ENCODE data around the gene AQP12A. TPM values are rescaled to one million over a fixed set of nuclear protein-coding genes. Genes with fewer than 3 reads are reported as not detected.

Gene AQP12A
- total RNA-seq, 1 donor from 2014 or later: not detected

DNA sequence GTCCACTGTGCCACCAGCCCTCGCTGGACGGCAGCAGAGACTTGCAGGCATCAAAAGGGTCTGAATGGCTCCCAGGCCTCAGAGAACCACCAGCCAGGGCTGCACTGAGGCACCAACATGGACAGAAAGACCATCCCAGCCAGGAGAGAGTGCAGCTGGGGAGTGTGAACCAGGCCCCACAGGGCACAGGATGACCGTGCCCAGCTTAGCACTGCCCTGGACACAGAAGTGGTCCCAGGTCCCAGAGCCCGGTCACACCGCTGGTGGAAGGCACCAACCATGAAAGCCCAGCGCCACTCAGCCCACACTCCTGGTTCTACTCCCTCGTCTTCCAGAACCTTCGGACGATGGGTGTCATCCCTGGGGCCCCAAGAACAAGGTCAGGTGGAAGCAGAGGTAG lies 20.5 kb downstream of the AQP12A start:
- H3K9me3 Mint-ChIP-seq: no peaks in the 10 kb centered on the region
- intact Hi-C loops (cut with micrococcal nuclease): no loop called here
- H3K27me3 Mint-ChIP-seq (ENCODE audit: low read depth): peaks cover 7% of the 10 kb centered on the region
- no peak overlapping the region for H3K27ac Mint-ChIP-seq
- H3K36me3 Mint-ChIP-seq (ENCODE audit: low read depth): no peaks in the 10 kb centered on the region
- H3K4me3 Mint-ChIP-seq (ENCODE audit: low read depth): no peak overlapping the region
- DNase-seq (ENCODE audit: low spot score): no peak
- no peaks in the 10 kb centered on the region for H3K4me1 Mint-ChIP-seq (ENCODE audit: low read depth)

- no peak overlapping the region for H3K4me3 Mint-ChIP-seq (ENCODE audit: low read depth)
- no peaks in the 10 kb centered on the region for H3K36me3 Mint-ChIP-seq (ENCODE audit: low read depth)
- no peak overlapping the region for H3K27ac Mint-ChIP-seq
- H3K9me3 Mint-ChIP-seq: no peaks in the 10 kb centered on the region
- no peak for DNase-seq (ENCODE audit: low spot score)
- H3K4me1 Mint-ChIP-seq (ENCODE audit: low read depth): no peaks in the 10 kb centered on the region
- peaks cover 3% of the 10 kb centered on the region for H3K27me3 Mint-ChIP-seq (ENCODE audit: low read depth)
- intact Hi-C loops (cut with micrococcal nuclease): no loop called here
Observed at GRCh38 chr2:240713071-240713927, 21.6 kb downstream of the AQP12A start.

- no peak for DNase-seq (ENCODE audit: low spot score)
- Mint-ChIP-seq H3K27me3 (ENCODE audit: low read depth) (no peaks in the 10 kb centered on the region), H3K4me3 (ENCODE audit: low read depth) (no peak overlapping the region), H3K27ac (no peak overlapping the region), H3K9me3 (no peaks in the 10 kb centered on the region), H3K4me1 (ENCODE audit: low read depth) (no peaks in the 10 kb centered on the region), H3K36me3 (ENCODE audit: low read depth) (no peaks in the 10 kb centered on the region)
- intact Hi-C loops (cut with micrococcal nuclease): no loop called here
Observed at GRCh38 chr2:240713928-240714746, 22.5 kb downstream of the AQP12A start.

DNA sequence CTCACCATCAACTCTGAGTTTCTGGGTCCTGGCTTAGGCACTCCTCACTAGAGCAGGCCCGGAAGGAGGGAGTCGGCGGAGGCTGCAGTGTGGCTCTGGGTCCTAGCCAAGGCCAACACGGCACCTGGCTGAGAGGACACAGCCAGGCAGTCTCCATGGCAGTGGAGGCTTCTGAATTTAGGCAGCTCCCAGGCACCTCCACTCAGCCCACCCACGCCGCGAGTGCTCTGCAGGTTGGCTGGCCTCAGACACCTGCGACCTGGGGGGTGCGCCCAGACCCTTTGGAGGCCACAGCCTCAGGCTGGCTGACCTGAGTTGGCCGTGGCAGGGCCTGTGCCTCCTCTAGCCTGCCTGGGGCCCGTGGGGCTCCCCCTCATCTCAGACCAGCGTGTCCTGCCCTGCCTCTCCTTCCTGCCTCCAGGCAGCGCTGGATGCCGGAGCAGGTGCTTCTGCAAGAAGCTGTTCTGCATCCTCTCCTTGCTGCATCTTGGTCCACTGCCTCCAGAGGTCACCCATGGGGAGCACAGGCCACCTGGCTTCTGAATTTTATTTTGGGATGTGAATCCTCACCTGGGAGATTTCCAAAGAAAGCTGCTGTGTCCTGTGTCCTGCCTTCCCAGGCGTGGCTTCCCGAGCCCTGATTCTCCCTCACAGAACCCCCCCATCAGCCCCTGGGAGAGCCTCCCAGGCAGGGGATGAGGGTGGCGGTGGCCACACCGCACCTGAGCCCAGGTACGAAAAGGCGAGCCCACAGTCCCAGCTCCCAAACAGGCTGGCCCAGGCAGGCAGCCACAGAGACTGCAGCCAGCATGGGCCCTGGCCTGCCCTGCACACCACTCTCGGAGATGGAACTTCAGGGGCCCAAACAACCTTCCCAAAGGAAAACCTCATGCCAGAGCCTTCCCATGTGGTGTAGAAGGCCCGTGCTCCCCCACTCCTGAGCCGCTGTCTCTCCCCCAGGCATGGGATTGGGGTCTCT lies 23.4 kb downstream of the AQP12A start:
- intact Hi-C loops (cut with micrococcal nuclease): no loop called here
- no peaks in the 10 kb centered on the region for H3K4me1 Mint-ChIP-seq (ENCODE audit: low read depth)
- no peaks in the 10 kb centered on the region for H3K36me3 Mint-ChIP-seq (ENCODE audit: low read depth)
- H3K9me3 Mint-ChIP-seq: no peaks in the 10 kb centered on the region
- no peak for DNase-seq (ENCODE audit: low spot score)
- H3K4me3 Mint-ChIP-seq (ENCODE audit: low read depth): no peak overlapping the region
- no peaks in the 10 kb centered on the region for H3K27me3 Mint-ChIP-seq (ENCODE audit: low read depth)
- H3K27ac Mint-ChIP-seq: no peak overlapping the region

DNA sequence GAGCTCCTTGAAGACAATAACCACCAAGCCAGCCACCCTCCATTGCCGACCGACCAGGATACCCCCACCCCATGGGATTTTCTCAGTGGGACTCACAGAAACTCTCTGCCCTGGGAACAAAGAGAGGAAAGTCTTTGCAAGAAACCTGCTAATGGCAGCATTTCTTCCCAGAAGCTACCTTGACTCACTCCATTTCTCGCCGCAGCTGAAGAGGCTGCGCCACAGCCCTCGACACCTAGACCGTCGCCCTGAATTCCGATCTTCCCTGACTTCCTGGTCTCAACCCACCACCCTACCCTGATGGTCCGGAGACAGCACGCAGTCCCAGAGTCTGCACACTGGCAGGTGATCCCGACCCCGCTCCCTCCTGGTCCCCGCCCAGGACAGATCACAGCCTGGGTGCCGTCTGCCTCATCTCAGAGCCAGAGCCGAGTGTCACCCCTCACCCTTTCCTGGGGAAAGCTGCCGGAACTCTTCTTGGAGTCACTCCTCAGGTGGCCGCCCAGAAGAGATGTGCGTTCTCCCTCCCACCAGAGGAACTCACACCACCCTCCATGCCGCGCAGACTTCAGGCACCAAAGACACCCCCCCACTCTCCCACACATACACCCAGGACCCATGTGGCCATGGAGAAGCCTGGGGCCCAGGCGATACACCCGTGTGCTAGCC lies 24.6 kb downstream of the AQP12A start:
- Mint-ChIP-seq H3K27ac (no peak overlapping the region), H3K9me3 (no peaks in the 10 kb centered on the region)

DNA sequence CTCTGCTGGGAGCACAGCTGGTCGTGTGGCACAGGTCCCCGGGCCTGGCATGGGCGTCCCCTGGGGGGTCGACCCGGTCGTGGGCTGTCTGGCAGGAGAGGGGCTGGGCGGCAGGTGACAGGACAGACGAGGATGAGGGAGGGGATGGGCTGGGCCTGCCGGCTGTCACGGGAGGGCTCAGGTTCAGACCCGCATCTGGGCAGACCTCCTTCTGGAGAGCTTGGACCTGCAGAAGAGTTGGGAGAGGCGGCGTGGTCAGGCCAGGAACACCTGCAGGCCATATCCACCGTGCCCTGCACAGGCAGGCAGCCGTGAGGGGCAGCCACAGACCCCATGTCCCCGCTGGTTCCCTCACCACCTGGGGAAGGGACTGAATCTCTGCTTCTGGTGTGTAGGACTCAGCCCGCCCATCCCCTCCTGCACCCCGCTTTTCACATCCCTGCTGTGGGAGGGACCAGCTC lies 25.5 kb downstream of the AQP12A start:
- H3K27ac Mint-ChIP-seq: no peak overlapping the region
- no peak overlapping the region for H3K4me3 Mint-ChIP-seq (ENCODE audit: low read depth)
- no peak for DNase-seq (ENCODE audit: low spot score)
- H3K9me3 Mint-ChIP-seq: no peaks in the 10 kb centered on the region
- no peaks in the 10 kb centered on the region for H3K27me3 Mint-ChIP-seq (ENCODE audit: low read depth)
- intact Hi-C loops (cut with micrococcal nuclease): no loop called here
- no peaks in the 10 kb centered on the region for H3K36me3 Mint-ChIP-seq (ENCODE audit: low read depth)
- H3K4me1 Mint-ChIP-seq (ENCODE audit: low read depth): no peaks in the 10 kb centered on the region

More for the DNA sequence above, 24.6 kb downstream of the AQP12A start:
- DNase-seq (ENCODE audit: low spot score): no peak
- intact Hi-C loops (cut with micrococcal nuclease): no loop called here
- Mint-ChIP-seq H3K4me3 (ENCODE audit: low read depth) (no peak overlapping the region), H3K4me1 (ENCODE audit: low read depth) (no peaks in the 10 kb centered on the region), H3K36me3 (ENCODE audit: low read depth) (no peaks in the 10 kb centered on the region), H3K27me3 (ENCODE audit: low read depth) (no peaks in the 10 kb centered on the region)

DNA sequence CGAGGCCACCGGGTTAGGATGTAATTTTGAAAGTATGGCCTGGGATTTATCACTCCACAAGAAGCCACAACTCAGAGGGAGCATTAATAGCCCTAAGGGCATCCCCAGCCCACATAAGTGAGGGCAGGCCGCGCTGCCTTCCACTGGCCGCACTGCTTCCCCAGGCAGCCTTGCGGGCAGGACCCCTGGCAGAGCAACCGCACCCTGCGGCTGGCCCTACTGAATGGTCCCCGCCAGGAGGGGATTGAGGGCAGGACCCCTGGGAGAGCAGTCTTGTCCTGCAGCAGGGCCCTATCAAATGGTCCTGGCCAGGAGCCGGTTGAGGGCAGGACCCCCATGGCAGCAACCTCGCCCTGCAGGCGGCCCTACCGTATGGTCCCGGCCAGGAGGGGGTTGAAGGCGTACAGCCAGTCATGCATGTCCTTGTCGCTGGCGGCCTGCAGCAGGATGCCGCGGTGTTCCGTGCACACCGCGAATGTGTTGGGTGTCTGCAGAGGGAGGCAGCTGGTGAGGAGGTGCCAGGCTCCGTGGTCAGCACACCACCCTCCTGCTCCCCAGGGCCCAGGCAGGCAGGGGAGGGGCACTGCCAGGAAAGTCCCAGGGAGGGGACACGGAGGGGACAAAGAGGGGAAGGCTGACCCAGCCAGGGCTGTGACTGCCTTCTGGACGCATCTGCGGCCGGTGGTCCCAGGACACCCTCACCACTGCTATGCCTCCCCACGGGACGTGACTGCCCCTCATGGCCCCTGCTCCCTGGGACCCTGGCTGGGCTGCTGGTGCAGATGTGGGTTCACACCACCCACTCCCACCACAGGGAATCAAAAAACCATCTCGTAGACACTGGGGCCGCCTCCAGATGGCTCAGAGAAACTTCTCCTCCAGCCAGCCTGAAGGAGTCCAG lies 26.3 kb downstream of the AQP12A start:
- no peak for DNase-seq (ENCODE audit: low spot score)

GRCh38 chr2:240718896-240719490 lies 27.3 kb downstream of the AQP12A start:
- intact Hi-C loops (cut with micrococcal nuclease): no loop called here
- H3K4me1 Mint-ChIP-seq (ENCODE audit: low read depth): no peaks in the 10 kb centered on the region
- DNase-seq (ENCODE audit: low spot score): no peak
- no peaks in the 10 kb centered on the region for H3K36me3 Mint-ChIP-seq (ENCODE audit: low read depth)
- H3K27me3 Mint-ChIP-seq (ENCODE audit: low read depth): no peaks in the 10 kb centered on the region
- no peak overlapping the region for H3K4me3 Mint-ChIP-seq (ENCODE audit: low read depth)
- no peak overlapping the region for H3K27ac Mint-ChIP-seq
- no peaks in the 10 kb centered on the region for H3K9me3 Mint-ChIP-seq

More for the DNA sequence above, 26.3 kb downstream of the AQP12A start:
- Mint-ChIP-seq H3K36me3 (ENCODE audit: low read depth) (no peaks in the 10 kb centered on the region), H3K4me1 (ENCODE audit: low read depth) (no peaks in the 10 kb centered on the region), H3K27ac (no peak overlapping the region), H3K27me3 (ENCODE audit: low read depth) (no peaks in the 10 kb centered on the region), H3K9me3 (no peaks in the 10 kb centered on the region), H3K4me3 (ENCODE audit: low read depth) (no peak overlapping the region)
- intact Hi-C loops (cut with micrococcal nuclease): no loop called here

DNA sequence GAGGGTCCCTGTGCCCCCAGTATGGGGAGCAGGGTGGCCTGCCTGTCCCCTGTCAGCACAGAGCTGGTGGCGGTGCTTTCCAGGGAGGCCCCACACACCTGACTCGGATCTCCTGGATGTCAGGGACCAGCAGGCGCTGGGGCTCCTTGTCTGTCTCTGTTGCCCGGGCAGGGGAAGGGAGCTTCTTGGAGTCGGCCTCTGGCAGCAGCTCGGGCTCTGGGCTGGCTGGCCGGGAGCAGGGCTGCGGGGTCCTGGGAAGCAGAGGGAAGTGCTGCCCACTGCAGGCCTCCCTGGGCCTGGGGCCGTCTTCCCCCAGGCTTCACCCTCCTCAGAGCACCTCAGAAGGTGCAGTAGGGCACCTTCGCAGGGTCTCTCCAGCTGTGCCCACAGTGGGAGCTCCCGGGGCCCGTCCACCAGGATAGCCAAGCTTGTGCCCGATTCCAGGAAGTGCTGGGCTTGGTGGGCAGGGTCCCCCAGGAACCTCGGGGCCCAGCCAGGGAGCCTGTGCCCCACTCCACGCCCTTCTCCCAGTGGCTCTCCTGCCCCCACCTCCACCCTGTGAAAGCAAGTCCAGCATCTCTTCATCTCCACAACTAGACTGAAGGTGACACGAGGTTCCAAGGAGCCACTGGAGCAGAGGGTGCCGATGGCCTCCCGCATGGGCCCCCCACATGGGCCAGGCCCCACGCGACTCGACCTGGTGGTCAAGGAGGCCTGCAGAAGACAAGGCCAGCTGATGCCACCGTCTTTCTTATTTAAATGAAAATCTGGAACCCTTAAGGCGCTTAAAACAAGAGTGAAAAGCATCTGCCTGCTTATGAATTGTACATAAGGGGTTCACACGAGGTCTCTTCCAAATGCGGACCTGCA lies 28.2 kb downstream of the AQP12A start:
- no peaks in the 10 kb centered on the region for H3K27me3 Mint-ChIP-seq (ENCODE audit: low read depth)
- intact Hi-C loops (cut with micrococcal nuclease): no loop called here
- no peak for DNase-seq (ENCODE audit: low spot score)
- H3K27ac Mint-ChIP-seq: no peak overlapping the region
- H3K4me3 Mint-ChIP-seq (ENCODE audit: low read depth): no peak overlapping the region
- no peaks in the 10 kb centered on the region for H3K4me1 Mint-ChIP-seq (ENCODE audit: low read depth)
- no peaks in the 10 kb centered on the region for H3K36me3 Mint-ChIP-seq (ENCODE audit: low read depth)
- no peaks in the 10 kb centered on the region for H3K9me3 Mint-ChIP-seq

DNA sequence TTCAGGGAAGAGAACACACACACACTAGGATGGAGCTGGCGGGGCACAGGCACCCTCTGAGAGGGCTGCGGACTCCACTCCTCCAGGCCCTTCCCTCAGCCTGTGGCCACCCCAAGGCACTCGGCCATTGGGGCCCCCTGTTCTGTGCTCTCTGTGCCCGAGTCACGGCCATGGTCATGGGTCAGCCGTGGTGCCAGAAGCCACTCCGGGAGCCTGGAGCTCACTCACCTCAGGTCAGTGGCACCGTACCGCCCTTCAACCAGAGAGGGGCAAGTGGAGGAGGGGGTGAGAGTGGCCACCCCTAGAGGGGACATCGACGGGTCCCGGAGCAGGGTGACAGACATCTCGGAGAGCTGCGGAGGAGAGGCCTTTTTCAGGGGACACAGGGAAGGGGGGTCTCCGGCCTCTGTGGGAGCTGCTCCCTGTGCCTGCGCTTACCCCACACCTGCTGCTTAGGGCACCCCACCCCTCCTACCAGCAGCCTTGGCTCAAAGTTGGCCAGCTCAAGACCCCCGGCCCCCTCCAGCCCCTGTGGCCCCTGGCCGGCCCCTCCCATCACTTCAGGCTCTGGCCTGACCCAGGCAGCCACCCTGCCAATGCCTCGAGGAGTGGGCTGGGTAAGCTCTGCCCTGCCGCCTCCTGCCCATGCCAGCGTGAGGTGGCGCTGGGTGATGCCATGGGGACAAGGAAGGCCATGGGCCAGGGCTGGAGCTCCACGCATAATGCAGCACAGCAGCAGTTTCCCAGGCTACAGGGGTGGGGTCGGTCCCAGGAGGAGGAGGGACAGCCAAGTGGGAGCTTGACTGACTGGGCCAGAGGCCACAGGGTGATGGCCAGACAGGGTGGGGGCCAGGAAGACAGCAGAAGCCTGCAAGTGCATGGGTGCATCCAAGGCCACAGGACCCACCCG lies 29.3 kb downstream of the AQP12A start:
- Mint-ChIP-seq H3K27ac (no peak overlapping the region), H3K27me3 (ENCODE audit: low read depth) (no peaks in the 10 kb centered on the region), H3K36me3 (ENCODE audit: low read depth) (no peaks in the 10 kb centered on the region), H3K9me3 (no peaks in the 10 kb centered on the region), H3K4me3 (ENCODE audit: low read depth) (no peak overlapping the region), H3K4me1 (ENCODE audit: low read depth) (no peaks in the 10 kb centered on the region)
- intact Hi-C loops (cut with micrococcal nuclease): no loop called here
- DNase-seq (ENCODE audit: low spot score): no peak

All from activated T-helper 2 cell treated with anti-CD3 and anti-CD28 coated beads, Interferon-gamma antibody, Interleukin-2, Interleukin-4, amounts not matched to agents 10 μg/mL and 5 μg/mL and 100 μg/mL, durations not matched to agents 14 hours and 24 hours and 36 hours (primary cell).